IPS DF 6.9 (cell line): ENCODE measurements around the gene EP400.

Experiments
- DNase-seq: peaks from one replicate; pipeline ENCODE4 v3.0.0-alpha.2; 2013; ENCODE audit warnings: low read depth, low spot score
- H3K27ac ChIP-seq: one replicate; pipeline ENCODE4 v1.5.1; 2013; ENCODE audit warnings: low read length, control low read depth
- H3K27me3 ChIP-seq: 2 replicates; pipeline ENCODE4 v1.6.1; 2013; ENCODE audit warnings: mild to moderate bottlenecking, low read length; ENCODE audit not compliant: control insufficient read depth, insufficient read depth
- H3K36me3 ChIP-seq: 2 replicates; pipeline ENCODE4 v1.6.1; 2013; ENCODE audit warnings: low read length; ENCODE audit not compliant: control insufficient read depth, insufficient read depth
- H3K4me1 ChIP-seq: 2 replicates; pipeline ENCODE4 v1.6.1; 2013; ENCODE audit warnings: low read length; ENCODE audit not compliant: control insufficient read depth, insufficient read depth
- H3K4me3 ChIP-seq: 2 replicates; pipeline ENCODE4 v1.5.1; 2013; ENCODE audit warnings: mild to moderate bottlenecking, low read length
- H3K9me3 ChIP-seq: 2 replicates; pipeline ENCODE4 v1.6.1; 2013; ENCODE audit warnings: low read length, inconsistent platforms; ENCODE audit not compliant: control insufficient read depth, insufficient read depth
- WGBS: extraction: QIAGEN DNeasy Blood & Tissue Kit; methylation state at CpG from one replicate; pipeline ENCODE4 v1.1.7; 2013; ENCODE audit warnings: mixed read lengths, missing lambda C conversion rate; ENCODE audit not compliant: insufficient read length, insufficient coverage; 5-methylcytosine and 5-hydroxymethylcytosine counted together

EP400 gene

DNA sequence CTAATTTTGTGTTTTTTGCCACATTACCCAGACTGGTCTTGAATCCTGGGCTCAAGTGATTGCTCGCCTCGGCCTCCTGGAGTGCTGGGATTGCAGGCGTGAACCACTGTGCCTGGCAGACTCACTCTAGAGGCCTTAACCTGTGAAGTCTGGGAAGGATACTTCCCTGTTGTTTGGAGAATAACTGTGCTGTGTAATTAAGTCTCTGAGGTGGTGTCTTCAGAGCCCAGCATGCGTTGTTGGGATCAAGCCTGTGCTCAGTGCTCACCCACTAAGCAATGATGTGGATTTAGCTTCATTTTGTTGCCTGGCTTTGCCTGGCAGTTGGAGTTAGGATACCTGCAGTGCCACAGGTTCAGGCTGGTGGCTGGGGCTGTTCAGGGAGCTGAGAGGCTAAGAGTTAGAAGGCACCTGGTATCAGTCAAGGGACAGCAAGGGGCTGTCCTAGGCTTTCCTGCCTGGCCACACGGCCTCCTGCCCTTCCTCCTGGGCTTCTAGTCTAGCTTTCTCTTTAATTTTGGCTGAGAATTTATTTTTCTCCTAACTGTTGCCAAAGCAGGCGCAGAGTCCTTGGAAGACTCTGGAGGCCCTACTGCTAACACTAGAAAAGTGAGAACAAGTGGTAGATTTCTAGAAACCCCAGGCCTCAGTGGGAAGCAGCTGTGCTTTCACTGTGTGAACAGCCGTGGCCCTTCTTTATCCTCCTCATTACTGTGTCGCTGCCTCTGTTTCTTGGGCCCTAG is 38.5 kb downstream of the EP400 start:
- peaks cover 13% of the 10 kb centered on the region for H3K4me1 ChIP-seq
- peak overlapping the region; percentile 7 for H3K27ac ChIP-seq

DNA sequence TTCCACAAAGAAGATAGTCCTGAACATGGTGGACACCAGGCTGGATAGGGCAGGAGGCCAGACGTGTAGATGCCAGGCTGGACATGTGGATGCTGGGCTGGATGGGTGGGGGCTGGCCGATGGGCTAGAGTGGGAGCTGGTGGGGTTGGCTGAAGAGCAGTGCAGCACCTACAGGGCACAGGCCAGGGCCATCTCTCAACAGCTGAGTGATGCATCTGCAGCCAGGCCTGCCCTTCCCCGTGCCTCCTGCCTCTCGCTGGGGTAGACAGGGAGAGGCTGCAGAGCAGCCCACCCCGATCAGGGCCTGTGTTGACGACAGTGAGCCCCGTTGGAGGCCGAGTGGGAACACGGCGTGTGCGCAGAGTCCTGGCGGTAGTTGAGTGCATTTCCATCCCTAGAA is 39.3 kb downstream of the EP400 start:
- H3K4me3 ChIP-seq = no peak overlapping the region

More for the DNA sequence above, 38.5 kb downstream of the EP400 start:
- Histone ChIP-seq H3K9me3 (no peaks in the 10 kb centered on the region), H3K4me3 (no peak overlapping the region), H3K36me3 (peaks cover 10% of the 10 kb centered on the region; the same call in 1 of the 2 replicates), H3K27me3 (no peaks in the 10 kb centered on the region)
- no CpG with 5 or more reads among the region's 8 CpGs for WGBS
- DNase-seq = no peak

GRCh38 chr12:131990066-131990979 is 40.6 kb downstream of the EP400 start:
- Histone ChIP-seq H3K36me3 (peaks cover 18% of the 10 kb centered on the region; the same call in 1 of the 2 replicates), H3K4me1 (peaks cover 13% of the 10 kb centered on the region), H3K4me3 (no peak overlapping the region), H3K9me3 (no peaks in the 10 kb centered on the region), H3K27me3 (no peaks in the 10 kb centered on the region), H3K27ac (peak overlapping the region; percentile 99)
- peak; percentile 43 for DNase-seq
- WGBS = no CpG with 5 or more reads among the region's 24 CpGs

More for the DNA sequence above, 39.3 kb downstream of the EP400 start:
- H3K4me1 ChIP-seq = peaks cover 13% of the 10 kb centered on the region
- H3K27me3 ChIP-seq = no peaks in the 10 kb centered on the region
- peaks cover 15% of the 10 kb centered on the region; the same call in 1 of the 2 replicates for H3K36me3 ChIP-seq
- no peaks in the 10 kb centered on the region for H3K9me3 ChIP-seq
- H3K27ac ChIP-seq = peak overlapping the region; percentile 7
- no peak for DNase-seq
- no CpG with 5 or more reads among the region's 12 CpGs for WGBS

DNA sequence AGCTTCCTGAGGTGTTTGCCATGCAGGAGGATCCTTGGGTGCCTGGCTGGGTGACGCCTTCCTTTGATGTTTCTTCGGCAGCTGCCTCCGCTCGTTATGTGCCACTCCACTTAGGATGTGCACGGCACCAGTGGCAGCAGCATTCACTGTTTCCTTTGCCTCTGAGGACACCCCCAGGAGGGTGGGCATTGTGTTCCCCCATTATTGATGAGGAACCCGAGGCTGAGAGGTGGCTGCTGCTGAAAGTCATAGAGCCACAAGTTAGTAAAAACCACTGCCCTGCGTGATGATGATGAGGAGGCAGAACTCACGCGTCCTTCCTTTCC is 41.2 kb downstream of the EP400 start:
- Histone ChIP-seq H3K36me3 (peaks cover 18% of the 10 kb centered on the region; the same call in 1 of the 2 replicates), H3K27ac (peak overlapping the region; percentile 99), H3K9me3 (no peaks in the 10 kb centered on the region), H3K4me1 (peaks cover 13% of the 10 kb centered on the region), H3K4me3 (no peak overlapping the region), H3K27me3 (no peaks in the 10 kb centered on the region)
- no peak for DNase-seq
- no CpG with 5 or more reads among the region's 9 CpGs for WGBS

- peaks cover 13% of the 10 kb centered on the region for H3K4me1 ChIP-seq
- H3K36me3 ChIP-seq = peaks cover 15% of the 10 kb centered on the region; the same call in 1 of the 2 replicates
- H3K4me3 ChIP-seq = no peak overlapping the region
- no CpG with 5 or more reads among the region's 11 CpGs for WGBS
- no peaks in the 10 kb centered on the region for H3K27me3 ChIP-seq
- H3K9me3 ChIP-seq = no peaks in the 10 kb centered on the region
- no peak for DNase-seq
- no peak overlapping the region for H3K27ac ChIP-seq
These were observed 42.2 kb downstream of the EP400 start for GRCh38 chr12:131991816-131992430.

GRCh38 chr12:131994589-131994988 is 44.8 kb downstream of the EP400 start:
- H3K36me3 ChIP-seq = peaks cover 15% of the 10 kb centered on the region; the same call in 1 of the 2 replicates
- WGBS = no CpG with 5 or more reads among the region's 4 CpGs
- no peak overlapping the region for H3K4me3 ChIP-seq
- H3K4me1 ChIP-seq = peaks cover 7% of the 10 kb centered on the region; the same call in 1 of the 2 replicates
- no peak for DNase-seq
- no peak overlapping the region for H3K27ac ChIP-seq
- H3K27me3 ChIP-seq = no peaks in the 10 kb centered on the region
- no peaks in the 10 kb centered on the region for H3K9me3 ChIP-seq

DNA sequence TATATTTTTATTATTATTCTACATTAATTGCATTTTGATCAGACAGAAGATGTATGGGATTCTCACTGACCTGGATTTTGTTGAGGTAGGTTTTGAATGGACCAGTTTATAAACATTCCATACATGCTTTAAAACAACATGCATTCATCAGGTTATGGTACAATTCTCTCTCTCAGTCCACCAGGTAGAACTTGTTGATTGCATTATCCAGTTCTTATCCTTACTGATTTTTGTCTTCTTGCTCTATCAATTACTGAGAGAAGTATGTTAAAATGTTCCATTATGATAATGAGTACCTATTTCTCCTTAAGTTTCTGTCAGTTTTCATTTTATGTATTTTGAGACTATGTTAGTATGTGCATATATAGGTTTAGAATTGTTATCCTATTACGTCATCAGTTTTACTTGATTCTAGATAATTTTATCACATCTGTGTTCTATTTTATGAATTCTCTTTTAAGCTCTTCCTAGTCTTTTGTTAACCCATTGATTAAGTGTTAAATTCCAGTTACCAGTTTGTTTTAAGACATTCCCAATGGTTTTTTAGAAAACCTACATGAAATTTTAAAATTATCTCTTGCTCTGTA is 50.6 kb downstream of the EP400 start:
- H3K27ac ChIP-seq = no peak overlapping the region
- no peaks in the 10 kb centered on the region for H3K27me3 ChIP-seq
- H3K9me3 ChIP-seq = no peaks in the 10 kb centered on the region
- WGBS = no CpG with 5 or more reads among the region's 1 CpG
- no peaks in the 10 kb centered on the region; the same call in 1 of the 2 replicates for H3K36me3 ChIP-seq
- no peak for DNase-seq
- no peaks in the 10 kb centered on the region for H3K4me1 ChIP-seq
- H3K4me3 ChIP-seq = no peak overlapping the region

DNA sequence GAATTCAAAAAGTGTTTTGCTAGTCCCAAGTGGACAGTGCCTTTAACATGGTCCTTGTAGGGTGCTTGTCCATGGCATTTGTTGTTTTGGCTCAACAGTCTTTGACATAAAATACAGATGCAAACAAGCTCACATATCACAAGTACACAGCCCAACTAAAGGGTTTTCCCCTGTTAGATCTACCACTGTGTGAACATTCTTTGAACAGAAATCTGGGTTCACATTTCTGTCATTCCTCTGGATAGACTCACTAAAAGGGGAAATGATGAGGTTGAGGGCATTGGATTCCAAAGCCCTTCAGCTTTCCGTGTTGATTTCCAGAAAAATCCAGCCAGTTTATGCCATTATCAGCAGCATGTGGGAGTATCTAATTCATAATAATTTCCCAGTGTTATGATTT is 54.1 kb downstream of the EP400 start:
- no peaks in the 10 kb centered on the region for H3K27me3 ChIP-seq
- H3K9me3 ChIP-seq = no peaks in the 10 kb centered on the region
- H3K27ac ChIP-seq = no peak overlapping the region
- no CpG with 5 or more reads among the region's 1 CpG for WGBS
- no peaks in the 10 kb centered on the region for H3K4me1 ChIP-seq
- DNase-seq = no peak
- H3K36me3 ChIP-seq = peaks cover 12% of the 10 kb centered on the region
- no peak overlapping the region for H3K4me3 ChIP-seq

GRCh38 chr12:132004946-132005345 is 55.2 kb downstream of the EP400 start:
- H3K27ac ChIP-seq = no peak overlapping the region
- DNase-seq = no peak
- no peaks in the 10 kb centered on the region for H3K4me1 ChIP-seq
- no peaks in the 10 kb centered on the region for H3K27me3 ChIP-seq
- peaks cover 12% of the 10 kb centered on the region for H3K36me3 ChIP-seq
- no peak overlapping the region for H3K4me3 ChIP-seq
- no CpG with 5 or more reads among the region's 10 CpGs for WGBS
- H3K9me3 ChIP-seq = no peaks in the 10 kb centered on the region
